ENCODE data around the gene PHLDB3. TPM values are rescaled to one million over a fixed set of nuclear protein-coding genes. Genes with fewer than 3 reads are reported as not detected.
A peak's percentile ranks its signal among the peaks of the same experiment; 100 is the strongest.

PHLDB3 gene
- total RNA-seq, 6 donors from 2014 or later, result 1.8 to 22.6 (median 13.8) TPM

DNA sequence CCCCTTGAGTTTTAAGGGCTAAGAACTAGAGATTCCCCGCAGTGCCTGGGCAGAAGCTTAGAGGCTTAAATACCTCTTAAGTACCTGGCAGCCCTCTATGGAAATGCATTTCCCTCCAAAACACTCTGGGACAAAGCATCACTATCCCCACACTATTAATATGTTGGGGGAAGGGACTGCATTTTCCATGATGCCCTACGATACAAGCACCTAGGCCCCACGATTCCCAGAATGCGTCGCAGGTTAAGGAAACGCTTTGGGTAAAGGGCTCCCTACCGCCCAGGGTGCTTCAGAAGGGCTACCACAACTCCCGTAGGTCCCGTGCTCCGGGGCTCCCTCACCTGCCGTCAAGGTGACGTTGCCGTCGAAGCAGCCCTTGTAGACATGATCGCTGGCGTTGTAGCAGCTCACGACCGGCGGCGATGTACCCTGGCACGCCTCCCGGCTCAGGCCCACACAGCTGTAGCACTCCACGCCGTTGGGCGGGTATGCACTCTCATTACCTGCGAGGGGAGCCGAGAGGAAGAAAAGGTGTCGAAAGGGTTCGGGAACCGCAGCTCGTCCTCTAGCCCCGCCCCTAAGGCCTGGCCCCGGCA is 41.7 kb downstream of the PHLDB3 start:
- 11 to 53% methylated on average over 3 to 31 of the region's 33 CpGs for WGBS, 2 donors
- TF ChIP-seq POLR2A (IDR thresholded peaks at IDR 0.05), result no peak
- TF ChIP-seq POLR2AphosphoS5 (IDR thresholded peaks at IDR 0.05), result no peak
- TF ChIP-seq, protein P1, sequence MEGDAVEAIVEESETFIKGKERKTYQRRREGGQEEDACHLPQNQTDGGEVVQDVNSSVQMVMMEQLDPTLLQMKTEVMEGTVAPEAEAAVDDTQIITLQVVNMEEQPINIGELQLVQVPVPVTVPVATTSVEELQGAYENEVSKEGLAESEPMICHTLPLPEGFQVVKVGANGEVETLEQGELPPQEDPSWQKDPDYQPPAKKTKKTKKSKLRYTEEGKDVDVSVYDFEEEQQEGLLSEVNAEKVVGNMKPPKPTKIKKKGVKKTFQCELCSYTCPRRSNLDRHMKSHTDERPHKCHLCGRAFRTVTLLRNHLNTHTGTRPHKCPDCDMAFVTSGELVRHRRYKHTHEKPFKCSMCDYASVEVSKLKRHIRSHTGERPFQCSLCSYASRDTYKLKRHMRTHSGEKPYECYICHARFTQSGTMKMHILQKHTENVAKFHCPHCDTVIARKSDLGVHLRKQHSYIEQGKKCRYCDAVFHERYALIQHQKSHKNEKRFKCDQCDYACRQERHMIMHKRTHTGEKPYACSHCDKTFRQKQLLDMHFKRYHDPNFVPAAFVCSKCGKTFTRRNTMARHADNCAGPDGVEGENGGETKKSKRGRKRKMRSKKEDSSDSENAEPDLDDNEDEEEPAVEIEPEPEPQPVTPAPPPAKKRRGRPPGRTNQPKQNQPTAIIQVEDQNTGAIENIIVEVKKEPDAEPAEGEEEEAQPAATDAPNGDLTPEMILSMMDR (IDR thresholded peaks at IDR 0.05), result no peak
- no peak for TF ChIP-seq EP300 (IDR thresholded peaks at IDR 0.05)
- Histone ChIP-seq H3K27me3 (no peaks in the 10 kb centered on the region), H3K36me3 (no peaks in the 10 kb centered on the region), H3K4me1 (peaks cover 5 to 26% (median 16%) of the 10 kb centered on the region in 4 donors), H3K27ac (peak overlapping the region; percentile 74 to 90 (median 80)), H3K9me3 (no peaks in the 10 kb centered on the region), H3K4me3 (peak overlapping the region in 3 of 4 donors; percentile 63 to 80 (median 76))
- no peak for DNase-seq
- no peak for ATAC-seq (ENCODE audit: low FRiP score in 2 of 2)

DNA sequence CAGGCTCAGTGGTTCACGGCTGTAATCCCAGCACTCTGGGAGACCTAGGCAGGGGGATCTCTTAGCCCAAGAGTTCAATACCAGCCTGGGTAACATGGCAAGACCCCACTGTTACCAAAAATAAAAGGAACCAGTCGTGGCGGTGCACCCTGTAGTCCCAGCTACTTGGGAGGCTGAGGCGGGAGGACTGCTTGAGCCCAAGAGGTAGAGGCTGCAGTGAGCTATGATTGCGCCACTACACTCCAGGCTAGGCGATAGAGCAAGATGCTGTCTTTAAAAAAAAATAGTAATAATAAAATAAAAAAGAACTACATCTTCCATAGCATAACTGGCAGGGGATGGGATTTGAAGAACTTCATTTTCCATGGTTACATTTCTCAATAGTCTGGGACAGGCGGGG is 42.2 kb downstream of the PHLDB3 start:
- DNase-seq (no peak), ATAC-seq (ENCODE audit: low FRiP score in 2 of 2) (no peak)
- WGBS, 2 donors, result 89 to 98% methylated on average over 7 of the region's 7 CpGs
- Histone ChIP-seq H3K27ac (peak overlapping the region in 1 of 4 donors; percentile 77), H3K4me3 (peak overlapping the region in 1 of 4 donors; percentile 63), H3K9me3 (no peaks in the 10 kb centered on the region), H3K27me3 (no peaks in the 10 kb centered on the region), H3K36me3 (no peaks in the 10 kb centered on the region), H3K4me1 (peaks cover 5 to 24% (median 16%) of the 10 kb centered on the region in 4 donors)
- no peak for TF ChIP-seq POLR2A (IDR thresholded peaks at IDR 0.05)
- TF ChIP-seq EP300 (IDR thresholded peaks at IDR 0.05), result no peak
- TF ChIP-seq, protein P1 (IDR thresholded peaks at IDR 0.05), result no peak
- TF ChIP-seq POLR2AphosphoS5 (IDR thresholded peaks at IDR 0.05), result no peak

DNA sequence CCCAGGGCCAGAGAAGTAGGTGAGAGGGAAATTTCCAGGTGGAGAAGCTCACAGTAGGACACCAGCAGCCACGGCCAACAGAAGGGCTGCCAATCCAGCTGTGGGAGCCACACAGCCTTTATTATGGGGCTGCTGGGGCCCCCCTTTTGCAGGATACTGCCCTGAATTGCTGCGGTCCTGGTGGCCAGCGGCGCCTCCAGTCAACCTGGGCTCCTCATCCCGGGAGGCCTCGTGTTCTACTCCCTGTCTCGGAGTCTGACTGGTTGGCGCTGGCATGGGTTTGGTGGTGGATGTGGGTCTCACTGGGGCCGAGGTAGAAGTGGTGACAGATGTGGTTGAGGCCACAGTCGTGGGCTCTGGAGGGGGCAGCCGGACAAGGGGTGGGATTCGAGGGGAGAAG is 43.2 kb downstream of the PHLDB3 start:
- ATAC-seq (ENCODE audit: low FRiP score in 2 of 2) (no peak), DNase-seq (peak in 1 of 2 donors; percentile 60)
- Histone ChIP-seq H3K27ac (no peak overlapping the region), H3K36me3 (no peaks in the 10 kb centered on the region), H3K4me3 (no peak overlapping the region), H3K9me3 (no peaks in the 10 kb centered on the region), H3K27me3 (no peaks in the 10 kb centered on the region), H3K4me1 (peaks cover 5 to 24% (median 16%) of the 10 kb centered on the region in 4 donors)
- WGBS, 2 donors, result 94 to 95% methylated on average over 12 of the region's 12 CpGs
- no peak for TF ChIP-seq POLR2A (IDR thresholded peaks at IDR 0.05)
- TF ChIP-seq, protein P1 (IDR thresholded peaks at IDR 0.05), result no peak
- no peak for TF ChIP-seq EP300 (IDR thresholded peaks at IDR 0.05)
- no peak for TF ChIP-seq POLR2AphosphoS5 (IDR thresholded peaks at IDR 0.05)

DNA sequence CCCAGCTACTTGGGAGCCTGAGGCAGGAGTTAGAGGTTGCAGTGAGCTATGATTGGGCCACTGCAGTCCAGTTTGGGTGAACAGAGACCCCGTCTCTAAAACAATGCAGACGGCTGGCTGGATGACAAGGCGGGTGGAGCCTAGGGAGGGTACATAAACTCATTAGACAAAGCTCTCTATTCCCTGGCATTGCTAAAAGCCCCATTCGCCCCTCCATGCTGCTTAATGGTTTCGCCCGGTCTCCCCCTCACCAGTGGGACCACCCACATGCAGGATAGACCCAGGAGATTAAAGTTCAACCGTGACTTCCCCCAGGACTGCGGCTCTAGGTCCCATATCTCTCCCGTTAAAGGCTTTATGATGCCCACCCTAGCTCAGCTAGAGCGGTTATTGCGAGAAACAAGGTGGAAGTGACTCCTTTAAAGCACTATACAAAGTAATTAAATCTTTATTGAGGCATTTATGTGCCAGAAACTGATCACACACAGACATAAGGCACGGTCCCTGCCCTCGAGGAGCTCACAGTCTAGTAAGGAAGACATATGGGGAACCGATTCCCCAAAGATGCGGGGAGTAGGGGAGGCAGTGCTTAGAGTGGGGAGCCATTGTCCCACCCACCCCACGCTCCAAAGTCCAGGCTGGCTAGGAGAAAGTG is 44.1 kb downstream of the PHLDB3 start:
- TF ChIP-seq EP300 (IDR thresholded peaks at IDR 0.05) (no peak), POLR2AphosphoS5 (IDR thresholded peaks at IDR 0.05) (no peak), POLR2A (IDR thresholded peaks at IDR 0.05) (no peak)
- TF ChIP-seq, protein P1 (IDR thresholded peaks at IDR 0.05), result no peak
- DNase-seq (no peak), ATAC-seq (ENCODE audit: low FRiP score in 2 of 2) (no peak)
- no peaks in the 10 kb centered on the region for H3K9me3 ChIP-seq
- 84 to 88% methylated on average over 16 of the region's 16 CpGs for WGBS, 2 donors
- peaks cover 5 to 25% (median 15%) of the 10 kb centered on the region in 4 donors for H3K4me1 ChIP-seq
- no peaks in the 10 kb centered on the region for H3K36me3 ChIP-seq
- H3K4me3 ChIP-seq, result no peak overlapping the region
- H3K27ac ChIP-seq, result no peak overlapping the region
- no peaks in the 10 kb centered on the region for H3K27me3 ChIP-seq
